H1 (cell line): Measurements from ENCODE around the gene SMIM32. TPM values are rescaled to one million over a fixed set of nuclear protein-coding genes. Genes with fewer than 3 reads are reported as not detected.

Experiments
- CTCF ChIA-PET: fragments of 300-600 bp; sonication (Branson Sonifier 250); formaldehyde crosslinking; loops from one replicate; lab custom pipeline; 2021; ENCODE audit not compliant: partially characterized antibody; lab: Charles Lee
- POLR2A ChIA-PET: fragments of 300-600 bp; sonication (Branson Sonifier 250); formaldehyde crosslinking; loops from one replicate; lab custom pipeline; 2021; ENCODE audit warnings: inconsistent platforms; ENCODE audit not compliant: partially characterized antibody; lab: Charles Lee
- DNase-seq, 2 experiments: peaks; one replicate each; pipeline versions ENCODE4 v3.0.0 to v3.0.0-alpha.2; 2010 to 2022; ENCODE audit warnings: low spot score in 2 of 2, low read depth in 1 of 2, mixed read lengths in 1 of 2
- FAIRE-seq: peaks from 2 replicates; lab custom pipeline; 2011; peaks lifted over from hg19 to GRCh38; lab: Jason Lieb, UNC
- H2AFZ ChIP-seq: 2 replicates; pipeline ENCODE4 v1.8.1; 2012; ENCODE audit warnings: low read length, inconsistent platforms
- H2AK5ac ChIP-seq: 2 replicates; pipeline ENCODE4 v1.6.1; 2013; ENCODE audit warnings: low read depth, low read length
- H2BK120ac ChIP-seq: replicated peaks from 2 replicates; pipeline ENCODE3; 2013; ENCODE audit warnings: low read depth, low read length, inconsistent platforms
- H2BK12ac ChIP-seq: 2 replicates; pipeline ENCODE4 v1.6.1; 2013; ENCODE audit warnings: low read depth, low read length
- H2BK15ac ChIP-seq: 2 replicates; pipeline ENCODE4 v1.6.1; 2013; ENCODE audit warnings: low read length
- H2BK20ac ChIP-seq: 2 replicates; pipeline ENCODE4 v1.6.1; 2013; ENCODE audit warnings: low read length
- H2BK5ac ChIP-seq: 2 replicates; pipeline ENCODE4 v1.6.1; 2013; ENCODE audit warnings: low read depth, low read length
- H3K14ac ChIP-seq: 2 replicates; pipeline ENCODE4 v1.6.1; 2013; ENCODE audit warnings: inconsistent platforms; ENCODE audit not compliant: insufficient read length
- H3K18ac ChIP-seq: 2 replicates; pipeline ENCODE4 v1.6.1; 2013; ENCODE audit warnings: low read length; ENCODE audit errors: extremely low read depth
- H3K23ac ChIP-seq: 2 replicates; pipeline ENCODE4 v1.6.1; 2013; ENCODE audit warnings: inconsistent platforms; ENCODE audit not compliant: insufficient read length
- H3K23me2 ChIP-seq: 2 replicates; pipeline ENCODE4 v1.6.1; 2013; ENCODE audit warnings: low read depth, low read length
- H3K27ac ChIP-seq: 2 replicates; pipeline ENCODE4 v1.6.1; 2011; ENCODE audit warnings: low read depth, low read length, inconsistent platforms
- H3K27me3 ChIP-seq, 4 experiments: replicated peaks in 1 of 4; 1 replicate in 1 of 4; 2 replicates in 3 of 4; pipeline versions ENCODE4 v1.6.1 to v1.8.1; 2011 to 2013; ENCODE audit warnings: low read length in 3 of 4, mild to moderate bottlenecking in 3 of 4, inconsistent platforms in 2 of 4, mixed read lengths in 2 of 4, moderate library complexity in 1 of 4; ENCODE audit not compliant: control insufficient read depth in 3 of 4, insufficient read depth in 3 of 4; ENCODE audit errors: extremely low read depth in 1 of 4
- H3K36me3 ChIP-seq, 4 experiments: 2 replicates each; pipeline versions ENCODE4 v1.6.1 to v1.8.1; 2011 to 2013; ENCODE audit warnings: mild to moderate bottlenecking in 4 of 4, low read length in 3 of 4, moderate library complexity in 2 of 4, control low read depth in 1 of 4, inconsistent platforms in 1 of 4; ENCODE audit not compliant: insufficient read depth in 4 of 4, control insufficient read depth in 2 of 4
- H3K4ac ChIP-seq: replicated peaks from 2 replicates; pipeline ENCODE3; 2013; ENCODE audit warnings: low read length, low read depth, mixed read lengths, inconsistent platforms; ENCODE audit not compliant: insufficient read length
- H3K4me1 ChIP-seq, 4 experiments: replicated peaks in 1 of 4; 1 replicate in 1 of 4; 2 replicates in 3 of 4; pipeline versions ENCODE4 v1.6.1 to v1.8.1; 2011 to 2013; ENCODE audit warnings: low read length in 3 of 4, inconsistent platforms in 2 of 4, mixed read lengths in 1 of 4; ENCODE audit not compliant: insufficient read depth in 4 of 4, control insufficient read depth in 3 of 4
- H3K4me2 ChIP-seq, 2 experiments: 2 replicates each; pipeline versions ENCODE4 v1.6.1 to v1.8.1; 2011 to 2013; ENCODE audit warnings: low read depth in 2 of 2, low read length in 2 of 2, control low read depth in 1 of 2, inconsistent platforms in 1 of 2, mild to moderate bottlenecking in 1 of 2; ENCODE audit not compliant: insufficient read depth in 1 of 2
- H3K4me3 ChIP-seq, 4 experiments: fragments of 200-600, 300-600 bp in 1 of 4; sonication (generic), shearing (Covaris generic), sonication (Bioruptor Twin) in 1 of 4; 2 replicates each; pipeline versions ENCODE4 v1.5.1 to v1.8.1; 2011 to 2016; ENCODE audit warnings: low read length in 4 of 4, low read depth in 3 of 4, control low read depth in 2 of 4, inconsistent platforms in 2 of 4, mild to moderate bottlenecking in 2 of 4, mixed read lengths in 1 of 4, moderate library complexity in 1 of 4; ENCODE audit not compliant: insufficient read depth in 2 of 4; ENCODE audit errors: extremely low read depth in 1 of 4
- H3K56ac ChIP-seq: replicated peaks from 2 replicates; pipeline ENCODE3; 2013; ENCODE audit warnings: low read depth, mild to moderate bottlenecking, mixed read lengths, low read length, inconsistent platforms; ENCODE audit not compliant: insufficient read length
- H3K79me1 ChIP-seq: 2 replicates; pipeline ENCODE4 v1.6.1; 2013; ENCODE audit warnings: low read depth, low read length, control low read depth
- H3K79me2 ChIP-seq, 2 experiments: 2 replicates each; pipeline versions ENCODE4 v1.6.1 to v1.8.1; 2012 to 2013; ENCODE audit warnings: low read length in 2 of 2, mild to moderate bottlenecking in 2 of 2, inconsistent platforms in 1 of 2; ENCODE audit not compliant: insufficient read depth in 2 of 2, control insufficient read depth in 1 of 2
- H3K9ac ChIP-seq, 4 experiments: replicated peaks in 1 of 4; 1 replicate in 1 of 4; 2 replicates in 3 of 4; pipeline versions ENCODE4 v1.6.1 to v1.8.1; 2011 to 2013; ENCODE audit warnings: low read depth in 3 of 4, low read length in 3 of 4, control low read depth in 2 of 4, mild to moderate bottlenecking in 2 of 4, moderate library complexity in 2 of 4, inconsistent platforms in 1 of 4; ENCODE audit errors: extremely low read depth in 1 of 4
- H3K9me3 ChIP-seq, 2 experiments: 2 replicates each; pipeline versions ENCODE4 v1.6.1 to v1.8.1; 2012 to 2013; ENCODE audit warnings: mild to moderate bottlenecking in 2 of 2, moderate library complexity in 2 of 2, control low read depth in 1 of 2, inconsistent platforms in 1 of 2, low read depth in 1 of 2, low read length in 1 of 2, mixed read lengths in 1 of 2; ENCODE audit not compliant: insufficient read depth in 2 of 2
- H4K20me1 ChIP-seq, 2 experiments: replicated peaks in 1 of 2; 2 replicates each; pipeline versions ENCODE3 to v1.8.1; 2011 to 2013; ENCODE audit warnings: inconsistent platforms in 2 of 2, low read length in 2 of 2, mild to moderate bottlenecking in 1 of 2; ENCODE audit not compliant: insufficient read depth in 2 of 2, control insufficient read depth in 1 of 2
- H4K5ac ChIP-seq: 2 replicates; pipeline ENCODE4 v1.6.1; 2013; ENCODE audit warnings: low read length, low read depth, mixed read lengths, inconsistent platforms; ENCODE audit not compliant: insufficient read length
- H4K8ac ChIP-seq: 2 replicates; pipeline ENCODE4 v1.8.0; 2013; ENCODE audit warnings: mild to moderate bottlenecking, moderate library complexity, low read length, inconsistent platforms; ENCODE audit not compliant: insufficient read depth; ENCODE audit errors: extremely low read depth
- H4K91ac ChIP-seq: replicated peaks from 2 replicates; pipeline ENCODE3; 2013; ENCODE audit warnings: low read length, mixed read lengths, inconsistent platforms; ENCODE audit not compliant: insufficient read length
- BACH1 ChIP-seq: IDR thresholded peaks from 2 replicates; pipeline ENCODE4 v1.6.1; 2012; ENCODE audit warnings: low read length, improper control_type of control experiment
- BCL11A ChIP-seq, 2 experiments: IDR thresholded peaks; one replicate each; pipeline ENCODE4 v1.6.1; 2011; ENCODE audit warnings: low read depth in 2 of 2, low read length in 2 of 2, mild to moderate bottlenecking in 2 of 2
- CBX8 ChIP-seq: fragments of 300-800, 300-1000 bp; sonication (generic); IDR thresholded peaks from 2 replicates; pipeline ENCODE4 v1.7.1; 2016; ENCODE audit warnings: low read depth, low read length, borderline replicate concordance
- CHD1 ChIP-seq: IDR thresholded peaks from 2 replicates; pipeline ENCODE4 v1.6.1; 2012; ENCODE audit warnings: low read depth, low read length, improper control_type of control experiment
- CHD2 ChIP-seq: IDR thresholded peaks from 2 replicates; pipeline ENCODE4 v1.6.1; 2012; ENCODE audit warnings: low read length, improper control_type of control experiment
- PHF8 ChIP-seq: fragments of 200-600 bp; sonication (generic); conservative IDR thresholded peaks from 2 replicates; pipeline ENCODE4 v1.7.1; 2012; ENCODE audit warnings: low read depth, mild to moderate bottlenecking, inconsistent platforms, low read length, moderate library complexity
- POU5F1 ChIP-seq: IDR thresholded peaks from 2 replicates; pipeline ENCODE4 v1.6.1; 2011; ENCODE audit warnings: low read depth, mild to moderate bottlenecking, low read length, moderate library complexity
- RAD21 ChIP-seq, 2 experiments: IDR thresholded peaks in 1 of 2; conservative IDR thresholded peaks in 1 of 2; 2 replicates each; pipeline ENCODE4 v1.6.1; 2011; ENCODE audit warnings: low read depth in 2 of 2, low read length in 2 of 2, improper control_type of control experiment in 1 of 2, inconsistent platforms in 1 of 2, mild to moderate bottlenecking in 1 of 2, moderate library complexity in 1 of 2
- SIRT6 ChIP-seq: IDR thresholded peaks from one replicate; pipeline ENCODE4 v1.7.1; 2012; ENCODE audit warnings: low read length, inconsistent platforms
- SIX5 ChIP-seq: IDR thresholded peaks from 2 replicates; pipeline ENCODE4 v1.6.1; 2011; ENCODE audit warnings: mild to moderate bottlenecking, low read depth, low read length
- SP2 ChIP-seq: IDR thresholded peaks from 2 replicates; pipeline ENCODE4 v1.6.1; 2012; ENCODE audit warnings: mild to moderate bottlenecking, low read length, inconsistent platforms
- SP4 ChIP-seq: IDR thresholded peaks from 2 replicates; pipeline ENCODE4 v1.6.1; 2012; ENCODE audit warnings: low read length, inconsistent platforms
- SUZ12 ChIP-seq: fragments of 200-600 bp; sonication (generic); IDR thresholded peaks from 2 replicates; pipeline ENCODE4 v1.6.1; 2012; ENCODE audit warnings: mild to moderate bottlenecking, inconsistent platforms, low read length, moderate library complexity, mixed read lengths
- TCF12 ChIP-seq: IDR thresholded peaks from 2 replicates; pipeline ENCODE4 v1.6.1; 2011; ENCODE audit warnings: low read depth, mild to moderate bottlenecking, low read length
- WGBS, 2 experiments: shearing (Covaris generic) in 1 of 2; methylation state at CpG; one replicate each; pipeline versions ENCODE4 v1.1.6 to v1.1.7; 2013 to 2015; ENCODE audit warnings: low lambda C conversion rate in 2 of 2, mixed read lengths in 2 of 2, inconsistent platforms in 1 of 2, low coverage in 1 of 2, missing lambda C conversion rate in 1 of 2; ENCODE audit not compliant: insufficient replicate concordance in 2 of 2, insufficient coverage in 1 of 2, insufficient read length in 1 of 2; ENCODE audit errors: extremely low coverage in 1 of 2, missing lambda C conversion rate in 1 of 2; 5-methylcytosine and 5-hydroxymethylcytosine counted together
- polyA plus RNA-seq, 7 experiments: library from polyadenylated mRNA; depleted of rRNA in 3 of 7; stranded (reverse) in 5 of 7; unstranded in 2 of 7; fragments of >200 nt in 5 of 7; fragments of 200-250 nt in 2 of 7; gene quantifications; 1 replicate in 5 of 7; 2 replicates in 1 of 7; 4 replicates in 1 of 7; pipeline versions ENCODE4 v1.2.1 to v1.2.3, GENCODE V29; 2011 to 2013; ENCODE audit warnings: missing spikeins in 2 of 7, mixed read lengths in 2 of 7
- total RNA-seq: library from RNA; stranded (reverse); fragmentation: NEBNext Ultra II Directional; extraction: Animal tissue kit (Norgen Biotek cat#: 25700); gene quantifications from 2 replicates; pipeline ENCODE4 v1.2.1, GENCODE V29; 2021

The SMIM32 gene
- total and polyA plus RNA-seq, 2 of the 8 experiments (the other 6 are each of a cell fraction or from before 2014, with no cell fraction given), result 0.09 to 0.22 TPM

DNA sequence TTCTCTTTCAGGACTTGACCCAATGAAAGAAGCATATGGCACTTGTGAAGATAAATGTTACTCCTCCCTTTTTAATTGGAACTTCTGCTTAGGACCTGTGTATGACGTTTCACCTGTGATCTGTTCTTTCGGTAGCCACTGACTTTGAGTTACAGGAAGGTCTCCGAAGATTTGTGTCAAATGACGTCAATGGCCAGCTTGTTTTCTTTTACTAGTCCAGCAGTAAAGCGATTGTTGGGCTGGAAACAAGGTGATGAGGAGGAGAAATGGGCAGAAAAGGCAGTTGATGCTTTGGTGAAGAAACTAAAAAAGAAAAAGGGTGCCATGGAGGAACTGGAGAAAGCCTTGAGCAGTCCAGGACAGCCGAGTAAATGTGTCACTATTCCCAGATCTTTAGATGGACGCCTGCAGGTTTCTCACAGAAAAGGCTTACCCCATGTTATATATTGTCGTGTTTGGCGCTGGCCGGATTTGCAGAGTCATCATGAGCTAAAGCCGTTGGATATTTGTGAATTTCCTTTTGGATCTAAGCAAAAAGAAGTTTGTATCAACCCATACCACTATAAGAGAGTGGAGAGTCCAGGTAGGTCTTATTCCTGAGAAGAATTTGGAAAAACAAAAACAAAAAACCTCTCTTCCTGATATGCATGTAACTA is 39.3 kb downstream of the SMIM32 start:
- no peak overlapping the region for H3K4me2 ChIP-seq
- CTCF ChIA-PET, result interaction anchor here (1.3 kb wide), 1 partner anchor 25 kb away, joined by 6 read pairs; no protein-coding TSS in a partner anchor
- H3K23me2 ChIP-seq, result no peaks in the 10 kb centered on the region; the same call in 1 of the 2 replicates
- peaks cover 4 to 34% (median 20%) of the 10 kb centered on the region in 4 experiments; a peak in 7 of 8 replicates for H3K36me3 ChIP-seq
- H3K27ac ChIP-seq, result no peak overlapping the region
- no peak overlapping the region for H3K14ac ChIP-seq
- peaks cover 2% of the 10 kb centered on the region; the same call in 1 of the 2 replicates for H3K79me1 ChIP-seq
- H3K9me3 ChIP-seq, result peaks cover 0 to 3% of the 10 kb centered on the region in 2 experiments; a peak in 1 of 4 replicates
- H2BK120ac ChIP-seq, result no peak overlapping the region
- H2BK15ac ChIP-seq, result no peak overlapping the region
- no peak overlapping the region for H3K18ac ChIP-seq
- POLR2A ChIA-PET, result interaction anchor here (1.6 kb wide), 1 partner anchor 9 kb away, joined by 3 read pairs; no protein-coding TSS in a partner anchor
- no peak overlapping the region for H4K91ac ChIP-seq
- no peaks in the 10 kb centered on the region for H3K4me1 ChIP-seq
- no peak overlapping the region for H3K56ac ChIP-seq
- no peak overlapping the region for H2BK5ac ChIP-seq
- H4K5ac ChIP-seq, result no peak overlapping the region
- no peak for DNase-seq
- 91% methylated on average over 11 of the region's 11 CpGs; no CpG with 5 or more reads in 1 of the 2 experiments for WGBS, 2 experiments
- no peak overlapping the region for H2AFZ ChIP-seq
- no peak overlapping the region for H3K4me3 ChIP-seq
- H2BK12ac ChIP-seq, result no peak overlapping the region
- H2AK5ac ChIP-seq, result no peak overlapping the region
- peaks cover 0 to 76% of the 10 kb centered on the region in 2 experiments; a peak in 3 of 4 replicates for H3K79me2 ChIP-seq
- H2BK20ac ChIP-seq, result no peak overlapping the region
- H3K4ac ChIP-seq, result no peak overlapping the region
- peaks cover 9 to 13% of the 10 kb centered on the region in 2 experiments for H4K20me1 ChIP-seq
- H3K27me3 ChIP-seq, result no peaks in the 10 kb centered on the region
- no peak overlapping the region for H3K23ac ChIP-seq
- no peak for FAIRE-seq
- H4K8ac ChIP-seq, result no peak overlapping the region
- no peak overlapping the region for H3K9ac ChIP-seq
- TF ChIP-seq SP4 (no peak), TCF12 (no peak), RAD21 (IDR thresholded peaks at IDR 0.05 in 1 of 2, conservative IDR thresholded peaks at IDR 0.05 in 1 of 2; ENCODE audit: low read depth in 2 of 2, low read length in 2 of 2) (no peak), POU5F1 (no peak), CHD1 (no peak), SIX5 (no peak), CBX8 (no peak), SP2 (no peak), BACH1 (no peak), SUZ12 (no peak), PHF8 (no peak), BCL11A (IDR thresholded peaks at IDR 0.05; ENCODE audit: low read depth in 2 of 2, low read length in 2 of 2) (no peak), CHD2 (no peak), SIRT6 (no peak)
